Dedifferentiated amniotic fluid mesenchymal stem cell (primary cell): ENCODE measurements around the gene YIPF4.
"Not testable (repeated sequence)": the region's sequence is repeated elsewhere in the genome, so short reads cannot be mapped to it uniquely, and the experiment has no call there.

ENCODE experiments used
- DNase-seq: peaks from one replicate; pipeline ENCODE4 v3.0.0-alpha.2; 2016; ENCODE audit errors: extremely low spot score

The YIPF4 gene

GRCh38 chr2:32289165-32289999, 11.7 kb downstream of the YIPF4 start:
- peak; percentile 63 for DNase-seq

- no peak for DNase-seq
These were observed 12.3 kb downstream of the YIPF4 start for GRCh38 chr2:32290000-32290339.

- DNase-seq = no peak
These were observed 14.0 kb downstream of the YIPF4 start for GRCh38 chr2:32291746-32292145.

DNA sequence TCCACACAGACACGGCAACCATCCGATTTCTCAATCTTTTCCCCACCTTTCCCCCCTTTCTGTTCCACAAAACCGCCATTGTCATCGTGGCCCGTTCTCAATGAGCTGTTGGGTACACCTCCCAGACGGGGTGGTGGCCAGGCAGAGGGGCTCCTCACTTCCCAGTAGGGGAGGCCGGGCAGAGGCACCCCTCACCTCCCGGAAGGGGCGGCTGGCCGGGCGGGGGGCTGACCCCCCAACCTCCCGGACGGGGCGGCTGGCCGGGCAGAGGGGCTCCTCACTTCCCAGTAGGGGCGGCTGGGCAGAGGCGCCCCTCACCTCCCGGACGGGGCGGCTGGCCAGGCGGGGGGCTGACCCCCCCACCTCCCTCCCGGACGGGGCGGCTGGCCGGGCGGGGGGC, 15.8 kb downstream of the YIPF4 start:
- DNase-seq = not testable (repeated sequence)

DNA sequence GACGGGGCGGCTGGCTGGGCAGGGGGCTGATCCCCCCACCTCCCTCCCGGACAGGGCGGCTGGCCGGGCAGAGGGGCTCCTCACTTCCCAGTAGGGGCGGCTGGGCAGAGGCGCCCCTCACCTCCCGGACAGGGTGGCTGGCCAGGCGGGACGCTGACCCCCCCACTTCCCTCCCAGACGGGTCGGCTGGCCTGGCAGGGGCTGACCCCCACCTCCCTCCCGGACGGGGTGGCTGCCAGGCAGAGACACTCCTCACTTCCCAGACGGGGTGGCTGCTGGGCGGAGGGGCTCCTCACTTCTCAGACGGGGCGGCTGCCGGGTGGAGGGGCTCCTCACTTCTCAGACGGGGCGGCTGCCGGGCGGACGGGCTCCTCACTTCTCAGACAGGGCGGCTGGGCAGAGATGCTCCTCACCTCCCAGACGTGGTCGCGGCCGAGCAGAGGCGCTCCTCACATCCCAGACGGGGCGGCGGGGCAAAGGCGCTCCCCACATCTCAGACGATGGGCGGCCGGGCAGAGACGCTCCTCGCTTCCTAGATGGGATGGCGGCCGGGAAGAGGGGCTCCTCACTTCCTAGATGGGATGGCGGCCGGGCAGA, 16.4 kb downstream of the YIPF4 start:
- DNase-seq = not testable (repeated sequence)

- DNase-seq = no peak
These were observed 32.9 kb downstream of the YIPF4 start for GRCh38 chr2:32310577-32310976.

- DNase-seq = no peak
These were observed 37.2 kb downstream of the YIPF4 start for GRCh38 chr2:32314886-32315285.

- DNase-seq = not testable (repeated sequence)
These were observed 51.0 kb downstream of the YIPF4 start for GRCh38 chr2:32328679-32329078.

DNA sequence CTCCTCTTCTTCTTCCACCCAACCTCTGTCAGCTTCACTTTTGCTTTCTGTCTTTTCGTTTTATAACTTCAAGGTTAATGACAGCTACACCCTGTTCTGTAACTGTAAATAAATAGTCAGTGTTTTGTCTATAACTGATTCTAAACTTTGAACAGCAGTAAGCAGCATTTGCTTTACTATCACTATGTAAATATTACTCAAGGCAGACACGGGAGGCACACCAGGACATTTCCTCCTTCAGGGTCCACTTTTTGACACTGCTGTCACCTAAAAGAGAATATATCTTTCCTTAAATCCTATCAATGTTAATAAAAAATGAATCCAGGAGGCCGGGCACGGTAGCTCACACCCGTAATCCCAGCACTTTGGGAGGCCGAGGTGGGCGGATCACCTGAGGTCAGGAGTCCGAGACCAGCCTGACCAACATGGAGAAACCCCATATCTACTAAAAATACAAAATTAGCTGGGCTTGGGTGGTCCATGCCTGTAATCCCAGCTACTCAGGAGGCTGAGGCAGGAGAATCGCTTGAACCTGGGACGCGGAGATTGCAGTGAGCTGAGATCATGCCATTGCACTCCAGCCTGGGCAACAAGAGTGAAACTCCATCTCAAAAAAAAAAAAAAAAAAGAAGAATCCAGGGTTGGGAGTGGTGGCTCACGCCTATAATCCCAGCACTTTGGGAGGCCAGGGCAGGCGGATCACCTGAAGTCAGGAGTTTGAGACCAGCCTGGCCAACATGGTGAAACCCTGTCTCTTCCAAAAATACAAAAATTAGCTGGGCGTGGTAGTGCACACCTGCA, 51.7 kb downstream of the YIPF4 start:
- DNase-seq = not testable (repeated sequence)

GRCh38 chr2:32330136-32330535, 52.4 kb downstream of the YIPF4 start:
- no peak for DNase-seq

DNA sequence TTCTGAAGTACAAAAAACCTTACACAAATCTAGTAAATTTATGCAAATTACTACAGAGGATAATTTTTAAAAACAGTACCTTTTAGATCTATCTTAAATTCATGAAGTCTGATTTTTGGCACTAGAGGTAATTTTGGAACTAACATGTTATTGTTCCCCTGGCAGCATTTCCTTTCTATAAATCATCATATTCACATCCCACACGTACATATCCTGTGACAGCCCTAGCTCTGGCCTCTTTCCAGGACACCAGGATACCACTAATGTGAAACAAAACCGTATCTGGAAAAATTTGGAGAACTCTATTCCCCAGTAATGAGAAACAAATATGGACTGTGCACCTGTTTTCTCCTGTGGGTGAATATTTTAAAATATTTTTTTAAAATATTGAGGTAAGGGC, 65.1 kb downstream of the YIPF4 start:
- DNase-seq = no peak

DNA sequence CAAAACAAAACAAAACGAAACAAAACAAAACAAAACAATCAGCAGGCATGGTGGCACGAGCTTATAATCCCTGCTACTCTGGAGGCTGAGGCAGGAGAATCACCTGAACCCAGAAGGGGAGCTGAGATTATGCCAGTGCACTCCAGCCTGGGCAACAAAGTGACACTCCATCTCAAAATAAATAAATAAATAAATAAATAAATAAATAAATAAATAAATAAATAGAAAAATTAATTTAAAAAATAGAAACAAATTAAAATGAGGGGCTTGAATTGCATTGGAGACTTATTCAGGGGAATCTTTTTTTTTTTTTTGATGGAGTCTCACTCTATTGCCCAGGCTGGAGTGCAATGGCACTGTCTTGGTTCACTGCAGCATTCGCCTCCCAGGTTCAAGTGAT, 73.1 kb downstream of the YIPF4 start:
- DNase-seq = not testable (repeated sequence)

DNA sequence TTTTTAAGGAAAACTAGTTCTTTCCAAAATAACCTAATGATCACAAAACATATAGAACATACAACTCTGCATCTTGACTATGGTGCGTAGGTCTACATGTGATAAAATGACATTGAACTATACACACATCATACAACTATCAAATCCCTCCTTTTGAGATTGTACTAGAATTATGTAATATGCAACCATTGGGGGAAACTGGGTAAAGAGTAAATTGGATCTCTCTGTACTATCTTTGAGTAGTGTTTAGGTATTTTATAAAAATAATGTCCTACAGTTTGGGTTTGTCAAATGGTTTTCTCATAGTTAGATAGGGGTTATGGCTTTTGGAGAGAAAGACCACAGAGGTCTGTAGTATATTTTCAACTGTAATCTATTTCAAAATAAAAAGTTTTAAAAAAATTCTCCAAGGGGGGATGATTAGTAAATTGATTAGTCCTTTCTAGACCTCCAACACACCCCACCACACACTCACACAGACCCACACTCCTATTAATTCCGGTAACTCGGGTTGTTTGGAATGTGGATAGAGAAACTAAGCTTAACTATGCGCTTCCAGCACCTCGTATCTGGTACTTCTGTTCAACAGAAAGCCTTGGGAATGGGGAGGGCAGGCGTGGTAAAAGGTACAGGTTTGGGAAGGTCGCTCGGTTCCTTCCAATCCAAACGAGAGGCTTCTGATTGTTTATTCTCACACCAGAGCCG, 78.4 kb downstream of the YIPF4 start:
- DNase-seq = peak; percentile 17

GRCh38 chr2:32356681-32357317, 79.1 kb downstream of the YIPF4 start, which contains the start of gene BIRC6:
BIRC6 (plus strand) TSS chr2:32357023; CDS start chr2:32357162, 139 bp downstream.
- DNase-seq = peak; percentile 95

- peak; percentile 18 for DNase-seq
These were observed 79.8 kb downstream of the YIPF4 start for GRCh38 chr2:32357318-32358110.

DNA sequence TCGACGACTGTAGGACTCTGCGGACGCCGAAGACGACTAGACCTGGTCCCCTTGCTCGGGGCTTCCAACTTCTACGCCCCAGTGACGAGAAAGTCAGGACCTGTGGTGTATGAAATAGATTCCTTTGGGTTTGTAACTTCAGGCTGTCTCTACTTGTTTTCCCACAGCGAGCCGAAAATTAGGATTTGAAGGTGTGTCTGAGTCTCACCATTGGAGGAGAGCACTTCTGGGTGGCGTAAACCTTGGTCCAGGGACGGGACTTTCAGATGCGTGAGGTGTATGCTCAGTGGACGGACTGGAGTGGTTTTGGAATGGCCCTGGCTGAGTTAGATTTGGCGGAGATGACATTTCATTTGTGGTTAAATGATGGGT, 80.4 kb downstream of the YIPF4 start:
- DNase-seq = no peak

- DNase-seq = peak; percentile 35
These were observed 82.7 kb downstream of the YIPF4 start for GRCh38 chr2:32360416-32360815.

DNA sequence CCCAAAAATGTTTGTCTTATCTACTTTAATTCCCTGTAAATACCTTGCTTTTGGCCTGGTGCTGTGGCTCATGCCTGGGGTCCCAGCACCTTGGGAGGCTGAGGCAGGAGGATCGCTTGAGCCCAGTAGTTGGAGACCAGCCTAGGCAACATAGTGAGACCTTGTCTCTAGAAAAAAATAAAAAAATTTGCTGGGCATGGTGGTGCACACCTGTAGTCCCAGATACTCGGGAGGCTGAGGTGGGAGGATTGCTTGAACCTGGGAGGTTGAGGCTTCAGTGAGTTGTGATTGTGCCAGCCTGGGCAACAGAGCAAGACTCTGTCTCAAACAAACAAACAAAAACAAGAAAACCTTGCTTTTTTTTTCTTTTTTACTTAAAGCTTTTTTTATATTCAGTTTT, 85.3 kb downstream of the YIPF4 start:
- not testable (repeated sequence) for DNase-seq

DNA sequence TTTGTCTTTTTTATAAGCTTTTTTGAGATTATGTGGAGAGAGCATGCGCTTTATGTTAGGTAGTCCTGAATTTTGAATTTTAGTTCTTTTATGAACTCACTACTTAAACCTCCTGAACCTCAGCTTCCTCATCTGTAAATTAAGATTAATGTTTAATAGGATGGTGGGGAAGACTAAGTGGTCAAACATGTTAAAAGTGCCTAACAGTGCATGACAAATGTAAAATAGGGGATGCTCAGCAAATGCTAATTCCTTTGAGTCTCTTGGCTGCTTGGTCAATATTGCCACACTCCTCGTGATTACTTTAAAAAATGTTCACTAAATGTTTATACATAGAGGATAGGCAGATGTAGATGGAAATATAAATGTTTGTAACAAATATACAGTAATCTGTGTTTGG, 85.9 kb downstream of the YIPF4 start:
- DNase-seq = no peak

- DNase-seq = not testable (repeated sequence)
These were observed 86.6 kb downstream of the YIPF4 start for GRCh38 chr2:32364290-32364689.

DNA sequence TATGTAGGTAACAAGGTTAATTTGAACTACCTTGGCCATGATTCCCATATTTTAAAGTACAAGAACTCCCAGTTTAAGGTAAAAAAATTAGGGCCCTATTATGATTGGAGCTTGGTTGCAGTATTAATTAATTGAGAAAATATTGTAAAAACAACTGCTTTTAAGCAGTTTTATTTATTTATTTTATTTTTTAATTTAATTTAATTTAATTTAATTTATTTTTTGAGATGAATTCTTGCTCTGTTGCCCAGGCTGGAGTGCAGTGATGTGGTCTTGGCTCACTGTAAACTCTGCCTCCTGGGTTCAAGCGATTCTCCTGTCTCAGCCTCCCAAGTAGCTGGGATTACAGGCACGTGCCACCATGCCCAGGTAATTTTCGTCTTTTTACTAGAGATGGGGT, 88.0 kb downstream of the YIPF4 start:
- not testable (repeated sequence) for DNase-seq
